Stimulated activated CD4-positive, alpha-beta T cell treated with anti-CD3 and anti-CD28 coated beads, Interleukin-4, amount 100 ng/mL, for 1 hour (primary cell): ENCODE data around the gene UBE2D4.
"Not testable (repeated sequence)": the region's sequence is repeated elsewhere in the genome, so short reads cannot be mapped to it uniquely, and the experiment has no call there.

Experiments used
- DNase-seq: peaks from one replicate; pipeline ENCODE4 v3.0.0-alpha.2; 2020

The UBE2D4 gene

GRCh38 chr7:43925984-43926797 is at the start of gene UBE2D4:
Gene UBE2D4, plus strand, starts transcription at chr7:43926436. Its CDS starts 97 bp downstream, at chr7:43926533.
- peak; percentile 93 for DNase-seq

GRCh38 chr7:43876976-43877745 is 49.1 kb upstream of the UBE2D4 start:
- DNase-seq, result no peak

GRCh38 chr7:43877968-43878864 is 48.0 kb upstream of the UBE2D4 start:
- no peak for DNase-seq

- DNase-seq, result no peak
These were observed 47.4 kb upstream of the UBE2D4 start for GRCh38 chr7:43878867-43879266.

- no peak for DNase-seq
These were observed 46.8 kb upstream of the UBE2D4 start for GRCh38 chr7:43879477-43879876.

- DNase-seq, result no peak
These were observed 45.6 kb upstream of the UBE2D4 start for GRCh38 chr7:43880596-43880995.

GRCh38 chr7:43884209-43884608 is 42.0 kb upstream of the UBE2D4 start:
- DNase-seq, result no peak

- DNase-seq, result no peak
These were observed 41.6 kb upstream of the UBE2D4 start for GRCh38 chr7:43884617-43885016.

- DNase-seq, result no peak
These were observed 37.0 kb upstream of the UBE2D4 start for GRCh38 chr7:43888993-43889945.

GRCh38 chr7:43890468-43890867 is 35.8 kb upstream of the UBE2D4 start:
- DNase-seq, result no peak

GRCh38 chr7:43891069-43891955 is 34.9 kb upstream of the UBE2D4 start:
- no peak for DNase-seq

GRCh38 chr7:43895847-43896415 is 30.3 kb upstream of the UBE2D4 start:
- no peak for DNase-seq

- DNase-seq, result not testable (repeated sequence)
These were observed 27.7 kb upstream of the UBE2D4 start for GRCh38 chr7:43898571-43898970.

GRCh38 chr7:43902542-43903054 is 23.6 kb upstream of the UBE2D4 start:
- DNase-seq, result no peak

GRCh38 chr7:43904533-43905208 is 21.6 kb upstream of the UBE2D4 start:
- no peak for DNase-seq

GRCh38 chr7:43905209-43905946 is 20.9 kb upstream of the UBE2D4 start:
- no peak for DNase-seq

- DNase-seq, result peak; percentile 19
These were observed 20.3 kb upstream of the UBE2D4 start for GRCh38 chr7:43905956-43906330.

GRCh38 chr7:43906331-43907010 is 19.8 kb upstream of the UBE2D4 start, which contains the start of gene URGCP:
Gene URGCP, minus strand, starts transcription at chr7:43906596. Its CDS starts 21 bp downstream, at chr7:43906575.
- peak; percentile 64 for DNase-seq
